C1 segment of cervical spinal cord (tissue), 14 donors: Measurements from ENCODE around the gene ADRB2.

Source experiments
- DNase-seq, 14 donors: peaks; one replicate each; lab custom pipeline; 2025; lab: John Stamatoyannopoulos, UW

Gene ADRB2

GRCh38 chr5:148805326-148806290, 20.8 kb upstream of the ADRB2 start:
- peak in 1 of 14 donors; percentile 28 for DNase-seq

- no peak for DNase-seq
These were observed 19.9 kb upstream of the ADRB2 start for GRCh38 chr5:148806520-148806931.

GRCh38 chr5:148807851-148808250, 18.6 kb upstream of the ADRB2 start:
- no peak for DNase-seq

GRCh38 chr5:148808864-148809642, 17.4 kb upstream of the ADRB2 start:
- DNase-seq: peak in 1 of 14 donors; percentile 36

GRCh38 chr5:148809781-148810524, 16.5 kb upstream of the ADRB2 start:
- DNase-seq: no peak

GRCh38 chr5:148810823-148811222, 15.6 kb upstream of the ADRB2 start:
- DNase-seq: no peak

- DNase-seq: no peak
These were observed 14.7 kb upstream of the ADRB2 start for GRCh38 chr5:148811756-148812155.

- DNase-seq: no peak
These were observed 11.3 kb upstream of the ADRB2 start for GRCh38 chr5:148815086-148815485.

GRCh38 chr5:148815578-148815977, 10.8 kb upstream of the ADRB2 start:
- DNase-seq: no peak

- DNase-seq: no peak
These were observed 10.1 kb upstream of the ADRB2 start for GRCh38 chr5:148816357-148816756.

- no peak for DNase-seq
These were observed 9.6 kb upstream of the ADRB2 start for GRCh38 chr5:148816782-148817181.

- no peak for DNase-seq
These were observed 8.8 kb upstream of the ADRB2 start for GRCh38 chr5:148817606-148818005.

- no peak for DNase-seq
These were observed 5.7 kb upstream of the ADRB2 start for GRCh38 chr5:148820461-148821395.

- no peak for DNase-seq
These were observed 2.5 kb upstream of the ADRB2 start for GRCh38 chr5:148823871-148824270.

GRCh38 chr5:148825716-148826052, 727 bp upstream of the ADRB2 start:
- DNase-seq: peak in 1 of 14 donors; percentile 70

- no peak for DNase-seq
These were observed 294 bp downstream of the ADRB2 start for GRCh38 chr5:148826739-148827070.

- DNase-seq: no peak
These were observed 1.3 kb downstream of the ADRB2 start for GRCh38 chr5:148827723-148828122.

- DNase-seq: no peak
These were observed 2.3 kb downstream of the ADRB2 start for GRCh38 chr5:148828511-148829247.

- DNase-seq: no peak
These were observed 2.8 kb downstream of the ADRB2 start for GRCh38 chr5:148829248-148829594.

- no peak for DNase-seq
These were observed 3.3 kb downstream of the ADRB2 start for GRCh38 chr5:148829734-148830133.
